ENCODE results near the gene FAM180A. TPM values are rescaled to one million over a fixed set of nuclear protein-coding genes. Genes with fewer than 3 reads are reported as not detected.

The FAM180A gene
- total and polyA plus RNA-seq, 2 of the 8 experiments (the other 6 are each of a cell fraction or from before 2014, with no cell fraction given) = not detected

- H3K9me3 ChIP-seq (ENCODE audit: insufficient read depth in 2 of 2, low read depth in 1 of 2, low read length in 1 of 2) = 0 out of 4 replicates have a peak, but pooled peaks cover 0 to 2% of the 10 kb centered on the region in 2 experiments
- POLR2A ChIA-PET (ENCODE audit: partially characterized antibody) = no interaction called here
- no peak overlapping the region for H3K14ac ChIP-seq (ENCODE audit: insufficient read length)
- no peak overlapping the region for H4K91ac ChIP-seq (replicated peaks; ENCODE audit: insufficient read length, low read length)
- H3K36me3 ChIP-seq (ENCODE audit: control insufficient read depth in 2 of 4, insufficient read depth in 4 of 4, low read length in 3 of 4) = no peaks in the 10 kb centered on the region
- H2AFZ ChIP-seq (ENCODE audit: low read length) = no peak overlapping the region
- no peak overlapping the region for H3K4ac ChIP-seq (replicated peaks; ENCODE audit: insufficient read length, low read depth, low read length)
- H4K20me1 ChIP-seq (replicated peaks in 1 of 2; ENCODE audit: control insufficient read depth in 1 of 2, insufficient read depth in 2 of 2, low read length in 2 of 2) = no peaks in the 10 kb centered on the region
- H2BK15ac ChIP-seq (ENCODE audit: low read length) = no peak overlapping the region
- H3K23ac ChIP-seq (ENCODE audit: insufficient read length) = no peak overlapping the region
- H3K56ac ChIP-seq (replicated peaks; ENCODE audit: insufficient read length, low read depth, low read length) = no peak overlapping the region
- no peak overlapping the region for H3K18ac ChIP-seq (ENCODE audit: extremely low read depth, low read length)
- no peak overlapping the region for H3K9ac ChIP-seq (replicated peaks in 1 of 4; ENCODE audit: extremely low read depth in 1 of 4, low read depth in 3 of 4, low read length in 3 of 4)
- FAIRE-seq (no peak), DNase-seq (ENCODE audit: low read depth in 1 of 2, low spot score in 2 of 2) (no peak)
- no peak overlapping the region for H3K4me2 ChIP-seq (ENCODE audit: insufficient read depth in 1 of 2, low read depth in 2 of 2, low read length in 2 of 2)
- CTCF ChIA-PET (ENCODE audit: partially characterized antibody) = interaction anchor here (0.6 to 3.8 kb wide), 3 partner anchors 8 to 666 kb away, joined by 3 to 22 read pairs (median 5); no protein-coding TSS in a partner anchor
- no peaks in the 10 kb centered on the region for H3K4me1 ChIP-seq (replicated peaks in 1 of 4; ENCODE audit: control insufficient read depth in 3 of 4, insufficient read depth in 4 of 4, low read length in 3 of 4)
- no peak overlapping the region for H3K27ac ChIP-seq (ENCODE audit: low read depth, low read length)
- 95% methylated on average over 9 of the region's 9 CpGs; no CpG with 5 or more reads in 1 of the 2 experiments for WGBS, 2 experiments (ENCODE audit: extremely low coverage in 1 of 2, insufficient coverage in 1 of 2, insufficient read length in 1 of 2, insufficient replicate concordance in 2 of 2, low coverage in 1 of 2, low lambda C conversion rate in 2 of 2, missing lambda C conversion rate in 1 of 2)
- H4K5ac ChIP-seq (ENCODE audit: insufficient read length, low read depth, low read length) = no peak overlapping the region
- no peak overlapping the region for H4K8ac ChIP-seq (ENCODE audit: extremely low read depth, insufficient read depth, low read length)
- H2BK20ac ChIP-seq (ENCODE audit: low read length) = no peak overlapping the region
- H2BK12ac ChIP-seq (ENCODE audit: low read depth, low read length) = no peak overlapping the region
- H2BK120ac ChIP-seq (replicated peaks; ENCODE audit: low read depth, low read length) = no peak overlapping the region
- H3K23me2 ChIP-seq (ENCODE audit: low read depth, low read length) = no peaks in the 10 kb centered on the region
- no peak overlapping the region for H3K4me3 ChIP-seq (ENCODE audit: extremely low read depth in 1 of 4, insufficient read depth in 2 of 4, low read depth in 3 of 4, low read length in 4 of 4)
- no peak overlapping the region for H2AK5ac ChIP-seq (ENCODE audit: low read depth, low read length)
- no peaks in the 10 kb centered on the region for H3K79me1 ChIP-seq (ENCODE audit: low read depth, low read length)
- no peak overlapping the region for H2BK5ac ChIP-seq (ENCODE audit: low read depth, low read length)
- H3K27me3 ChIP-seq (replicated peaks in 1 of 4; ENCODE audit: control insufficient read depth in 3 of 4, extremely low read depth in 1 of 4, insufficient read depth in 3 of 4, low read length in 3 of 4) = no peaks in the 10 kb centered on the region
- no peaks in the 10 kb centered on the region for H3K79me2 ChIP-seq (ENCODE audit: control insufficient read depth in 1 of 2, insufficient read depth in 2 of 2, low read length in 2 of 2)
- TF ChIP-seq SAP30 (IDR thresholded peaks at IDR 0.05; ENCODE audit: insufficient read depth, insufficient replicate concordance, low read length) (no peak), POU5F1 (IDR thresholded peaks at IDR 0.05; ENCODE audit: low read depth, low read length) (no peak), CTBP2 (IDR thresholded peaks at IDR 0.05; ENCODE audit: borderline replicate concordance, insufficient read depth, insufficient read length, low read length) (no peak), SRF (IDR thresholded peaks at IDR 0.05; ENCODE audit: low read depth, low read length) (no peak), GTF2F1 (IDR thresholded peaks at IDR 0.05; ENCODE audit: borderline replicate concordance, low read depth, low read length) (no peak), SIRT6 (IDR thresholded peaks at IDR 0.05; ENCODE audit: low read length) (no peak), NANOG (IDR thresholded peaks at IDR 0.05; ENCODE audit: insufficient read depth, low read depth, low read length, poor library complexity, severe bottlenecking) (no peak), SIX5 (IDR thresholded peaks at IDR 0.05; ENCODE audit: low read depth, low read length) (no peak), CBX8 (IDR thresholded peaks at IDR 0.05; ENCODE audit: borderline replicate concordance, low read depth, low read length) (no peak), GABPA (IDR thresholded peaks at IDR 0.05; ENCODE audit: borderline replicate concordance, insufficient read depth, low read length) (no peak), SP4 (IDR thresholded peaks at IDR 0.05; ENCODE audit: low read length) (no peak), RAD21 (IDR thresholded peaks at IDR 0.05 in 1 of 2, conservative IDR thresholded peaks at IDR 0.05 in 1 of 2; ENCODE audit: low read depth in 2 of 2, low read length in 2 of 2) (no peak), SIN3A (conservative IDR thresholded peaks at IDR 0.05 in 1 of 2, IDR thresholded peaks at IDR 0.05 in 1 of 2; ENCODE audit: low read depth in 1 of 2, low read length in 2 of 2) (no peak)
These were observed 44.3 kb upstream of the FAM180A start for GRCh38 chr7:135792866-135793265.
